MCF 10A (cell line): ENCODE data around the gene TNNI3K. TPM values are rescaled to one million over a fixed set of nuclear protein-coding genes. Genes with fewer than 3 reads are reported as not detected.

Source experiments
- BruUV-seq: library from RNA; stranded (reverse); fragments of 400-500 nt; replicated peaks from 2 replicates; lab custom pipeline; 2021; lab: Mats Ljungman, UMichigan
- CTCF ChIA-PET: fragments of 300-600 bp; sonication (Branson Sonifier 250); formaldehyde crosslinking; extraction: SDS; loops from one replicate; lab custom pipeline; 2021; ENCODE audit warnings: antibody characterized with exemption, inconsistent platforms; lab: Yijun Ruan, JAX
- POLR2A ChIA-PET: fragments of 300-600, 350-650 bp; sonication (Branson Sonifier 250); formaldehyde crosslinking; extraction: SDS; loops from one replicate; lab custom pipeline; 2020; ENCODE audit warnings: antibody characterized with exemption, inconsistent platforms; lab: Yijun Ruan, JAX
- DNase-seq: peaks from one replicate; pipeline ENCODE4 v3.0.0-alpha.2; 2018; ENCODE audit not compliant: unreplicated experiment
- H3K27ac Mint-ChIP-seq: one replicate; pipeline ENCODE4 v1.8.0; 2022; ENCODE audit warnings: mild to moderate bottlenecking, low read depth, mixed read lengths; ENCODE audit not compliant: unreplicated experiment
- H3K27me3 Mint-ChIP-seq: one replicate; pipeline ENCODE4 v1.8.0; 2022; ENCODE audit warnings: mixed read lengths; ENCODE audit not compliant: insufficient read depth, unreplicated experiment
- H3K36me3 Mint-ChIP-seq: one replicate; pipeline ENCODE4 v1.8.0; 2022; ENCODE audit warnings: mild to moderate bottlenecking, moderate library complexity, mixed read lengths; ENCODE audit not compliant: insufficient read depth, unreplicated experiment
- H3K4me1 Mint-ChIP-seq: one replicate; pipeline ENCODE4 v1.8.0; 2022; ENCODE audit warnings: mixed read lengths; ENCODE audit not compliant: insufficient read depth, unreplicated experiment
- H3K4me3 Mint-ChIP-seq: one replicate; pipeline ENCODE4 v1.8.0; 2022; ENCODE audit warnings: mild to moderate bottlenecking, moderate library complexity, mixed read lengths; ENCODE audit not compliant: unreplicated experiment
- H3K9me3 Mint-ChIP-seq: one replicate; pipeline ENCODE4 v1.8.0; 2022; ENCODE audit warnings: mixed read lengths; ENCODE audit not compliant: unreplicated experiment
- intact Hi-C: fragments of 100-400 bp; cut with micrococcal nuclease; formaldehyde crosslinking; loops from 2 replicates; pipeline ENCODE4 v1.14.1; 2022
- total RNA-seq: library from RNA; stranded (reverse); gene quantifications from 2 replicates; pipeline ENCODE4 v1.2.3, GENCODE V29; 2022
- TF ChIP-seq, protein P1 (sequence below): fragments of 200-600 bp; IDR thresholded peaks from one replicate; pipeline ENCODE4 v1.8.0; 2022; ENCODE audit warnings: antibody characterized with exemption, mild to moderate bottlenecking; ENCODE audit not compliant: unreplicated experiment

The TNNI3K gene
- total RNA-seq, 1 experiment from 2014 or later, result not detected

DNA sequence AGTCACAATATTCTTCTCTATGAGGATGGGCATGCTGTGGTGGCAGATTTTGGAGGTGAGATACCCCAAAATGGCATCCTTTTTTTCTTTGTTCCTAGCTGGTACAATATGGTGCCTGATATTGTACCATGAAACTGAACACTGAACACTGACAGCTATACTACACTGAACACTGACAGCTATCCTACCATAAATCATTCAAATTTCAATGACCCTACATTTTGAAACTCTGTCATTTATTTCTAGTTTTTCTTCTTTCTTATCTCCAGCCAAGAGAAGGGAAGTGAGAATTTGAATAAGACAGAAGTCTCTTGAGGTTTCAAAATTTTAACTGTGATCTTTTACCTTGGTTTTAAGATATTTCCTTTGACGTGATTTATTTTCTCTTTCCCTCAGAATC lies 200.9 kb downstream of the TNNI3K start:
- no peak overlapping the region for H3K27ac Mint-ChIP-seq
- CTCF ChIA-PET, result interaction anchor here (0.9 to 1.0 kb wide), 2 partner anchors 33 to 34 kb away, joined by 4 to 7 read pairs; no protein-coding TSS in a partner anchor
- no peak overlapping the region for H3K4me3 Mint-ChIP-seq
- no peaks in the 10 kb centered on the region for H3K4me1 Mint-ChIP-seq
- no peak for DNase-seq
- no peaks in the 10 kb centered on the region for H3K36me3 Mint-ChIP-seq
- TF ChIP-seq, protein P1, sequence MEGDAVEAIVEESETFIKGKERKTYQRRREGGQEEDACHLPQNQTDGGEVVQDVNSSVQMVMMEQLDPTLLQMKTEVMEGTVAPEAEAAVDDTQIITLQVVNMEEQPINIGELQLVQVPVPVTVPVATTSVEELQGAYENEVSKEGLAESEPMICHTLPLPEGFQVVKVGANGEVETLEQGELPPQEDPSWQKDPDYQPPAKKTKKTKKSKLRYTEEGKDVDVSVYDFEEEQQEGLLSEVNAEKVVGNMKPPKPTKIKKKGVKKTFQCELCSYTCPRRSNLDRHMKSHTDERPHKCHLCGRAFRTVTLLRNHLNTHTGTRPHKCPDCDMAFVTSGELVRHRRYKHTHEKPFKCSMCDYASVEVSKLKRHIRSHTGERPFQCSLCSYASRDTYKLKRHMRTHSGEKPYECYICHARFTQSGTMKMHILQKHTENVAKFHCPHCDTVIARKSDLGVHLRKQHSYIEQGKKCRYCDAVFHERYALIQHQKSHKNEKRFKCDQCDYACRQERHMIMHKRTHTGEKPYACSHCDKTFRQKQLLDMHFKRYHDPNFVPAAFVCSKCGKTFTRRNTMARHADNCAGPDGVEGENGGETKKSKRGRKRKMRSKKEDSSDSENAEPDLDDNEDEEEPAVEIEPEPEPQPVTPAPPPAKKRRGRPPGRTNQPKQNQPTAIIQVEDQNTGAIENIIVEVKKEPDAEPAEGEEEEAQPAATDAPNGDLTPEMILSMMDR, result no peak
- POLR2A ChIA-PET, result no interaction called here
- H3K9me3 Mint-ChIP-seq, result no peaks in the 10 kb centered on the region
- no TSS peak for BruUV-seq
- intact Hi-C loops, result no loop called here
- peaks cover 18% of the 10 kb centered on the region for H3K27me3 Mint-ChIP-seq

GRCh38 chr1:74437035-74437434 lies 201.8 kb downstream of the TNNI3K start:
- Mint-ChIP-seq H3K4me3 (no peak overlapping the region), H3K4me1 (no peaks in the 10 kb centered on the region), H3K27ac (no peak overlapping the region), H3K27me3 (peaks cover 18% of the 10 kb centered on the region), H3K36me3 (no peaks in the 10 kb centered on the region), H3K9me3 (no peaks in the 10 kb centered on the region)
- POLR2A ChIA-PET, result interaction anchor here (0.7 kb wide), 1 partner anchor 19 kb away, joined by 4 read pairs; no protein-coding TSS in a partner anchor
- CTCF ChIA-PET, result no interaction called here
- TF ChIP-seq, protein P1, result no peak
- DNase-seq, result no peak
- intact Hi-C loops, result no loop called here
- BruUV-seq, result no TSS peak

DNA sequence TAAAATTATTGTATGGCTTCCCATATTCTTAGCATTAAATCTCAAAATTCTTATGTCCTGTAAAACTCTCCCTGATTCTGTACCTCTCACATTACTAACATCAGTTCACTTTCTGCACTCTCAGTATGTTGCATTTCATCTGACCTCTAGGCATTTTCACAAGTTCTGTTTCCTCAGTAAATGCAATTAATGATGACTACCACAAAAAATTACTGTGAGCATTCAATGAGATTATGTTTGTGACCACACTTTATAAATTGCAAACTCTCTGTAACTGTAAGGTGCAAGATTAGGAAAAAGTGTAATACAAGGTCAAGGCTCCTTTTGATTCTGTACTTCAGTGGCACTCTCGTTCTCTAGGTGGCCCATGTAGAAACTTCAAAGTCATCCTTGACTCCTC lies 216.8 kb downstream of the TNNI3K start:
- TF ChIP-seq, protein P1, result no peak
- ChIA-PET CTCF (no interaction called here), POLR2A (interaction anchor here (0.6 kb wide), 1 partner anchor 156 kb away, joined by 3 read pairs; no protein-coding TSS in a partner anchor)
- BruUV-seq, result no TSS peak
- Mint-ChIP-seq H3K4me1 (no peaks in the 10 kb centered on the region), H3K27me3 (no peaks in the 10 kb centered on the region), H3K36me3 (no peaks in the 10 kb centered on the region), H3K4me3 (no peak overlapping the region), H3K27ac (no peak overlapping the region), H3K9me3 (no peaks in the 10 kb centered on the region)
- DNase-seq, result no peak
- intact Hi-C loops, result no loop called here

DNA sequence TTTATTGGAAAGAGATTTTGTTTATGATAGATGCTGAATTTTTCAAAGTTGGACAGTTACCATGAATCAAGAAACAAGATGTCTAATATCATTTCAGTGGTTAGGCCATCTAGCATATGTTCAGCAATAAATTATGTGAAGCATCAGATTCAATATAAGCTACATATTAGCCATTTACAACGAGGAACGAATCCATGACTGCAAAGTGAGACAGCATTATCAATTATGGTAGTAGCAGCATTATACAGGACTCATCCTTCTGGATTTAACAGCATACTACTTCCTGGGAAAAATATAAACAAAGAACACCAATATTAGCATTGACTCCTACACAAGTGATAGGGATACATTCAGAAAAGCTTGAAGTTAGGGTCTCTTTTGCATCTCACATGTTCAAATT lies 218.1 kb downstream of the TNNI3K start:
- intact Hi-C loops, result no loop called here
- TF ChIP-seq, protein P1, result no peak
- H3K9me3 Mint-ChIP-seq, result no peaks in the 10 kb centered on the region
- H3K4me1 Mint-ChIP-seq, result no peaks in the 10 kb centered on the region
- no peak overlapping the region for H3K4me3 Mint-ChIP-seq
- H3K36me3 Mint-ChIP-seq, result no peaks in the 10 kb centered on the region
- no peaks in the 10 kb centered on the region for H3K27me3 Mint-ChIP-seq
- no peak overlapping the region for H3K27ac Mint-ChIP-seq
- ChIA-PET POLR2A (no interaction called here), CTCF (no interaction called here)
- no peak for DNase-seq
- no TSS peak for BruUV-seq
